ENCODE measurements around the gene NUBP2.

NUBP2 gene

GRCh38 chr16:1828645-1829410 is 46.1 kb downstream of the NUBP2 start:
- peak overlapping the region; percentile 97 for H3K4me3 ChIP-seq (ENCODE audit: low read depth, low read length)
- no peaks in the 10 kb centered on the region for H3K9me3 ChIP-seq
- DNase-seq = no peak
- TF ChIP-seq, protein P1, sequence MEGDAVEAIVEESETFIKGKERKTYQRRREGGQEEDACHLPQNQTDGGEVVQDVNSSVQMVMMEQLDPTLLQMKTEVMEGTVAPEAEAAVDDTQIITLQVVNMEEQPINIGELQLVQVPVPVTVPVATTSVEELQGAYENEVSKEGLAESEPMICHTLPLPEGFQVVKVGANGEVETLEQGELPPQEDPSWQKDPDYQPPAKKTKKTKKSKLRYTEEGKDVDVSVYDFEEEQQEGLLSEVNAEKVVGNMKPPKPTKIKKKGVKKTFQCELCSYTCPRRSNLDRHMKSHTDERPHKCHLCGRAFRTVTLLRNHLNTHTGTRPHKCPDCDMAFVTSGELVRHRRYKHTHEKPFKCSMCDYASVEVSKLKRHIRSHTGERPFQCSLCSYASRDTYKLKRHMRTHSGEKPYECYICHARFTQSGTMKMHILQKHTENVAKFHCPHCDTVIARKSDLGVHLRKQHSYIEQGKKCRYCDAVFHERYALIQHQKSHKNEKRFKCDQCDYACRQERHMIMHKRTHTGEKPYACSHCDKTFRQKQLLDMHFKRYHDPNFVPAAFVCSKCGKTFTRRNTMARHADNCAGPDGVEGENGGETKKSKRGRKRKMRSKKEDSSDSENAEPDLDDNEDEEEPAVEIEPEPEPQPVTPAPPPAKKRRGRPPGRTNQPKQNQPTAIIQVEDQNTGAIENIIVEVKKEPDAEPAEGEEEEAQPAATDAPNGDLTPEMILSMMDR (IDR thresholded peaks at IDR 0.05; ENCODE audit: low read depth, low read length) = no peak
- no peaks in the 10 kb centered on the region for H3K27me3 ChIP-seq
- H3K36me3 ChIP-seq = peaks cover 10% of the 10 kb centered on the region
- peaks cover 2% of the 10 kb centered on the region; the same call in 1 of the 2 replicates for H3K4me1 ChIP-seq

- no peak overlapping the region for H3K4me3 ChIP-seq (ENCODE audit: low read depth, low read length)
- no peaks in the 10 kb centered on the region for H3K9me3 ChIP-seq
- H3K4me1 ChIP-seq = peaks cover 2% of the 10 kb centered on the region; the same call in 1 of the 2 replicates
- H3K36me3 ChIP-seq = peaks cover 10% of the 10 kb centered on the region
- DNase-seq = no peak
- TF ChIP-seq, protein P1 (IDR thresholded peaks at IDR 0.05; ENCODE audit: low read depth, low read length) = no peak
- no peaks in the 10 kb centered on the region for H3K27me3 ChIP-seq
Measured at GRCh38 chr16:1830213-1830612, 47.5 kb downstream of the NUBP2 start.

DNA sequence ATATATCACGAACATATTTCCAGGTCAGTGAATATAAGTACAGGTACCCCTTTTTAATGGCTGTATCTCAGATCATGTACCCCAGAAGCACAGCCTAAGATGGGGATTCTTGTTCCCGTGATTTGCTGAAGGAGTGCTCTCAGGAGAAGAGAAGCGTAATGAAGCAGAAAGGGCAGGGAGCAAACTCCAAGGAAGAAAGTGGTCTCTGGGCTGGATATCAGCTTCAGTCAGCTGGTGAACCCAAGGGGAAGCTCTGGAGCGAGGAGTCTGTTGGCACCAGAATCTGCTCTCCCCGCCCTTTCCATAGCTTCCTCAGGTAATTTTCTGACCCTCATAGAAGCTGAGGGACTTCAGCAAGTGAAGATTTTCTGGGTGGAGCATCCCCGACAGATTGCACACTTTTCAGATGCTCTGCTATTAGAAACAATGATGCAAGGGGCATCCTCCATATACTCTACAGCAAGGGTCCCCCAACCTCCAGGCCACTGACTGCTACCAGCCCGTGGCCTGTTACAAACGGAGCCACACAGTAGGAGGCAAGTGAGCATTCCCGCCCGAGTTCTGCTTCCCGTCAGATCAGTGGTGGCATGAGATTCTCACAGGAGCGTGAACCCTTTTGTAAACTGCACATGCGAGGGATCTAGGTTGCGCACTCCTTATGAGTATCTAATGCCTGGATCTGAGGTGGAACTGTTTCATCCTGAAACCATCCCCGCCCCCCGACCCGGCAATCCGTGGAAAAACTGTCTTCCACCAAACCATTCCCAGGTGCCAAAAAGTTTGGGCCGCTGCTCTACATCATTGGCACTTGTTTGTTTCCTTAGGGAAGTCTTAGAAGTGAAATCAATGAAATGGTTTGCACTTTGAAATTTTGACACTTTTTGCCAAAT is 48.7 kb downstream of the NUBP2 start:
- Histone ChIP-seq H3K4me1 (peaks cover 2% of the 10 kb centered on the region; the same call in 1 of the 2 replicates), H3K9me3 (no peaks in the 10 kb centered on the region), H3K4me3 (ENCODE audit: low read depth, low read length) (no peak overlapping the region), H3K27me3 (no peaks in the 10 kb centered on the region), H3K36me3 (peaks cover 10% of the 10 kb centered on the region)
- DNase-seq = no peak
- TF ChIP-seq, protein P1 (IDR thresholded peaks at IDR 0.05; ENCODE audit: low read depth, low read length) = no peak

DNA sequence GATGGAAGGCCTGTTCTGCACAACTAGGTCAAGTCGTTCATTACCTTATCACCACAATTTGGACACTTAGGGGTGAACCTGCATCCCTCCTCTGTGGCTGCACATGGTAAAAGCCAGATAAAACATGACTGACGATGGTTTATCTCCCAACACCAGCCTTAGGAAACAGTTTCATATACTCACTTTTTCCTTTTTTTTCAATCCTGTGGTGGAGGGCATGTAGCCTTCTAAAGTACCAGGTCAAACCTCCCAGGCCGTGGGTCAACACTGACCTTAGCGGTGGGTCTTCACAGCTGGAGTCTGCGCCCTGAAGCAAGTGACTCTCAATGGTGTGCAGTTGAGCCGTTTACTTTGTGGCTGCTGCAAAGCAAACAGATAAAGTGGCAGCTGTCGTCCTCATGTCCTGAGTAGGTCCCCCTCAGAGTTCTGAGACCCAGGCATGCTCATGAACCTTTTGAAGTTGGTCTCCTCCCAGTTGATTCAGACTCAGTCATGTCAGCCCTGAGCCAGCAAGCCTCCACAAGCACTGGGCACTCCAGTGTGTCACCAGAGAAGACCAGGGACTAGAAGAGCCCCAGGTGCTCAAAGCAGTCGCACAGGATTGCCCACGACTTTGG is 50.2 kb downstream of the NUBP2 start:
- Histone ChIP-seq H3K4me1 (peaks cover 2% of the 10 kb centered on the region; the same call in 1 of the 2 replicates), H3K27me3 (no peaks in the 10 kb centered on the region), H3K36me3 (peaks cover 10% of the 10 kb centered on the region), H3K9me3 (no peaks in the 10 kb centered on the region), H3K4me3 (ENCODE audit: low read depth, low read length) (no peak overlapping the region)
- DNase-seq = no peak
- TF ChIP-seq, protein P1 (IDR thresholded peaks at IDR 0.05; ENCODE audit: low read depth, low read length) = no peak

DNA sequence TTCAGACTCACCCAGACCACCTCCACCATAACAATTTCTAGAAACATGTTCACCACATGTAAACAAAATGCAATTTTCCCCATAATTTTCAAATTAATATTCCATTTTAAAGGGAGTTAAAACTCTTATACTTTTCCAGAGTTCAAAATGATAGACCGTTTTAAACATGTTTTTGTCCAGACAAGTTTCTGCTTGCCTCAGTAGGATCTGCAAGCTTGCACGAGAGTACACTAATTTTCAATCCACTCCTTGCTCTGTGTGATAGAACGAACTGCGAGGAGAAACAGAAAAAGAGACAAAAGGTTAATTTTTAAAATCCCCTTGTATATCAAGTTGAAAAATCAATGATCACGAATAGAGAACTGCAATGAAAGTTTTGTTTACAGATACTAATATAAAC is 51.3 kb downstream of the NUBP2 start:
- Histone ChIP-seq H3K27me3 (no peaks in the 10 kb centered on the region), H3K9me3 (no peaks in the 10 kb centered on the region), H3K4me1 (peaks cover 2% of the 10 kb centered on the region; the same call in 1 of the 2 replicates), H3K36me3 (peaks cover 7% of the 10 kb centered on the region), H3K4me3 (ENCODE audit: low read depth, low read length) (no peak overlapping the region)
- DNase-seq = no peak
- TF ChIP-seq, protein P1 (IDR thresholded peaks at IDR 0.05; ENCODE audit: low read depth, low read length) = no peak

All from BE2C (cell line).